GM21381 (cell line): ENCODE data around the gene VWC2L.

Experiments
- ATAC-seq: cut with Tn5 transposase; IDR thresholded peaks from one replicate; pipeline ENCODE4 v1.9.1; 2021; ENCODE audit warnings: mild to moderate bottlenecking, moderate library complexity; ENCODE audit not compliant: unreplicated experiment

Gene VWC2L

GRCh38 chr2:214465363-214466146, 54.7 kb downstream of the VWC2L start:
- ATAC-seq, result no peak

GRCh38 chr2:214469728-214470127, 58.9 kb downstream of the VWC2L start:
- ATAC-seq, result no peak

GRCh38 chr2:214471382-214471781, 60.5 kb downstream of the VWC2L start:
- no peak for ATAC-seq

GRCh38 chr2:214471990-214472389, 61.1 kb downstream of the VWC2L start:
- no peak for ATAC-seq

- no peak for ATAC-seq
These were observed 66.5 kb downstream of the VWC2L start for GRCh38 chr2:214477305-214477704.

GRCh38 chr2:214481204-214481603, 70.3 kb downstream of the VWC2L start:
- ATAC-seq, result no peak

- no peak for ATAC-seq
These were observed 71.9 kb downstream of the VWC2L start for GRCh38 chr2:214482728-214483127.

GRCh38 chr2:214484239-214484638, 73.4 kb downstream of the VWC2L start:
- no peak for ATAC-seq

- ATAC-seq, result no peak
These were observed 73.8 kb downstream of the VWC2L start for GRCh38 chr2:214484701-214485100.

- no peak for ATAC-seq
These were observed 78.3 kb downstream of the VWC2L start for GRCh38 chr2:214489181-214489580.

- ATAC-seq, result no peak
These were observed 78.8 kb downstream of the VWC2L start for GRCh38 chr2:214489702-214490101.

GRCh38 chr2:214492152-214492551, 81.3 kb downstream of the VWC2L start:
- no peak for ATAC-seq

- ATAC-seq, result no peak
These were observed 81.8 kb downstream of the VWC2L start for GRCh38 chr2:214492608-214493007.

GRCh38 chr2:214497489-214497888, 86.6 kb downstream of the VWC2L start:
- no peak for ATAC-seq

GRCh38 chr2:214503568-214503967, 92.7 kb downstream of the VWC2L start:
- ATAC-seq, result peak; percentile 45

GRCh38 chr2:214504599-214505376, 93.9 kb downstream of the VWC2L start:
- no peak for ATAC-seq

- no peak for ATAC-seq
These were observed 96.2 kb downstream of the VWC2L start for GRCh38 chr2:214507032-214507431.

GRCh38 chr2:214514704-214515103, 103.8 kb downstream of the VWC2L start:
- ATAC-seq, result no peak

GRCh38 chr2:214515111-214515510, 104.3 kb downstream of the VWC2L start:
- ATAC-seq, result no peak

GRCh38 chr2:214519258-214519818, 108.5 kb downstream of the VWC2L start:
- ATAC-seq, result no peak

GRCh38 chr2:214529021-214529420, 118.2 kb downstream of the VWC2L start:
- ATAC-seq, result no peak

- ATAC-seq, result no peak
These were observed 118.7 kb downstream of the VWC2L start for GRCh38 chr2:214529514-214529913.
